Mesenteric fat pad (tissue), 1 donor: Measurements from ENCODE around the gene DIS3L2. TPM values are rescaled to one million over a fixed set of nuclear protein-coding genes. Genes with fewer than 3 reads are reported as not detected.
"Not testable (repeated sequence)": the region's sequence is repeated elsewhere in the genome, so short reads cannot be mapped to it uniquely, and the experiment has no call there.

Experiments
- DNase-seq: peaks from one replicate; pipeline ENCODE4 v3.0.0-alpha.2; 2020; ENCODE audit warnings: low spot score
- total RNA-seq: library from RNA; stranded (reverse); fragmentation: NEBNext Ultra II Directional; extraction: Animal tissue kit (Norgen Biotek cat#: 25700); gene quantifications from one replicate; pipeline ENCODE4 v1.2.1, GENCODE V29; 2021
- donor health status: DM: yes; HTN: yes; CAD: no.

The DIS3L2 gene
- total RNA-seq, 1 donor from 2014 or later = 33.5 TPM

DNA sequence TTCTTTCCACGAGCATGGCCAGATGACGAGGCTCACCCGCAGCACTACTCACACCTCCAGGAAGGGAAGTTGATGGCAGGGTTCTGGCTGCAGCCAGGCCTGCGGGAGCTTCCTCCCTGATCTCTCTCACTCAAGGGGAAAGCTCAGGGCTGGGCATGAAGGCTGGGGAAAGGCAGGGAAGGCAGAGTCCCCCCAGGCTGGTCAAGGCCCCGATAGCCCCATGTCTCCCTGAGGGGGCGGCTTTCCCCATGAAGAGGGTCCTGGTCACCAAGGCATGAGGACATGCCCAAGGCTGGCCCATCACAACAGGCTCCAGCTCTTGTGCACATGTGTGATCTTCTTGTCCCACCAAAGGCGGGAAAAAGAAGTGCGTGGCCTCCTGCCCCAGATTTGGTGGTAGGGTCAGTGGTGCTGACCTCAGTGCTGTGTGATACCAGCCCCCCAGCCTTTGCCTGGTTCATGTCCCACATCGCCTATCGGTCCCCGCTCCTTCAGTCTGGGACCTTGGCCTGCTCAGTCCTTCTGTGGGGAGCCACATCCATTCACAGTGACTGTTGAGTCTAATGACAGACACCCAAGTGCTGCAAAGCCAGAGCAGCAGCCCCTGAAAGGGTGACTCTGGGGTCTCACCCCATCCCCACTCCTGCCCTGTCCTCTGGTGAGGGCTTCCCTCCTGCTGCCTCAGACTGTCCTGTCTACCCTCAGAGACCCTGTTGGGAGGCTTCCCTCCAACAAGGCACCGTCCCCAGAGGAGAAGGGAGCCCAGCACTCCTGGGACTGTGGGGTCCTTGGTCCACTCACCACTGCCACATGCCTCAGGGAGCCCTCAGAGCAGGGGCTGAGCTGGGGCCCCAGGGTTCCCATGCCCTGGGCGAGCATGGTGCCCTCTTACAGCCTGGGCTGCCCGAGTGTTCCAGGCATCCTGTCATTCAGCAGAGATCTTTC lies 367.3 kb downstream of the DIS3L2 start:
- no peak for DNase-seq

DNA sequence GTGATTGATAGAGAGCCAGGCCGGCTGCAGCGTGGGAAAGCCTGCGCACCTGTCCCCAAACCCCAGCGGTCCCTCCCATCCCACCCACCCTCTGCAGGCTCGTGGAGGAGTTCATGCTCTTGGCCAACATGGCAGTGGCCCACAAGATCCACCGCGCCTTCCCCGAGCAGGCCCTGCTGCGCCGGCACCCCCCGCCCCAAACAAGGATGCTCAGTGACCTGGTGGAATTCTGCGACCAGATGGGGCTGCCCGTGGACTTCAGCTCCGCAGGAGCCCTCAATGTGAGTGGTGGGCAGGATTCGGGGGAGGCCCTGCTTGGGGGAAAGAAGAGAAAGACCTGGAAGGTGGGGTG lies 368.2 kb downstream of the DIS3L2 start:
- no peak for DNase-seq

DNA sequence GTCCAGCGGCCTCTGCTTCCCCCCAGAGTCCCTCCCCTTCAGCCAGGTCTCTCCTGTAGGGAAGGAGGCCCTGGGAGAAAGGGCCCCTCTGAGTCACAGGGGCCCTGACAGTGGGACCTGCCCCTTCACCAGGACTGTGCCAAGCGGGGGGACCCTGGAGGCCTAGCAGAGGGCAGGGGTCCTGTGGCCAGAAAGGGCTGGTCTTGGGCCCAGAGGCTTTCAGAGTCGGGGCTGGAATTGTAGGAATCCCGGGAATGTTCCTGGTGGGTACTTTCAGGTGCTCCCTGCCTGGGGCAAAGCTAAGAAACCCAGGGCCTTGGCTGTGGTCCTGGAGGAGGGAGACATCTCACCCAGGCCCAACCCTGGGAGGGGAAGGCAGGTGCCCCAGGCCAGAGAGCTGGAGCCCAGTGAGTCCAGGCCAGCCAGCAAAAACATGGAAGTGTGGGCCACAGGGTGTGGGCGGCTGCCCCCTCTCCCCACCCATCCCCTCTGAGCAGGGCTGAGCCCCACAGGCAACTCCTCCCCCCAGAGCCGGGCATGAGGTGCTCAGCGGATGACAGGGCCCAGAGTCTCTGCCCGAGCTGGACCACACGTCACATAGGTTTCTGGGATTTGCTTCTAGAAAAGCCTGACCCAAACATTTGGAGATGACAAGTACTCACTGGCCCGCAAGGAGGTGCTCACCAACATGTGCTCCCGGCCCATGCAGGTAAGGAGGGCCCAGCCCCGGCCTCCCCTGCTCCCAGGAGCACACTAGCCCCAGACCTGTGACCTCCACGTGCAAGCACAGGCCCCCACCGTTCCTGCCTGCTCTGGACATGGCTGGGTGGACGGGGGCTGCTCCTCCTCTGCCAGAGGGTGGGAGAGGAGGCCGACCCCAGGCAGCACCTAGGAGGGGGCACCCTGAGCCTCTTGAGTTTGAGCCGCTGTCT lies 368.8 kb downstream of the DIS3L2 start:
- DNase-seq = no peak

DNA sequence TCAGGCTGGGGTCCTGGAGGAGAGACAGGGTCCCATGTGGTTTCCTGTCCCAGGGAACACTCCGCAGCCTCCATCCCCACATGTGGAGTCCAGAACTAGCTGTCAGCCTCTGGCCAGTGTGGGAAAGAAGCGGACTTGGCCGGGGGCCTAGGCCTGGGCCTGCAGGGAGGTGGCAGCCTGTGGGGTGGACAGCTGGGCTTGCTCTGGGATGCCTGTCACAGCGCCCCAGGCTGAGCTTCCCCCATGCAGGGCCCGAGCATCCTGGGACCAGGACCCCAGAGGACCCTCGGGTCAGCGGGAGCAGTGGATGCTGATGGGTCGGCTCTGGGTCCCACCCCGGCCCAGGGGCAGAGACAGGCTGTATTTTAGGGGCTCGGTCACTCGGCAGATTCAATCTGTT lies 369.5 kb downstream of the DIS3L2 start:
- not testable (repeated sequence) for DNase-seq

DNA sequence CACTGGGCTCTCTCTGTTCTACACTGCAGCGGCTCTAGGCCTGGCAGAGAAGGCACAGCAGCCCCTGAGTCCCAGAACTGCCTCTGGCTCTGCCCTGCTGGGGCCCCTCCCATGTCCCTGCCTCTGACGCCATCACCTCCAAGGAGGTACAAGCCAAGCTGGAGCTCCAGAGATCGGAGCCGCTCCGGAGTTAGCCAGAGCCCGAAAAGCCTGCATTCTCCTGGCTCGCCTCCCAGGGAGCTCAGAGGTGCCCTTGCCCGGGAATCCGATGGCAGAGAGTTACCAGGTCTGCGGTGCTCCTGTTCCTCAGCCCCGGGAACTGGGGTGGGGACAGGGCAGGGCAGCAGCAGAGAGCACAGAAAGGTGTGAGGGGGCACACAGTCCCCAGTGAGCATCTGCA lies 370.1 kb downstream of the DIS3L2 start:
- DNase-seq = peak; percentile 41

DNA sequence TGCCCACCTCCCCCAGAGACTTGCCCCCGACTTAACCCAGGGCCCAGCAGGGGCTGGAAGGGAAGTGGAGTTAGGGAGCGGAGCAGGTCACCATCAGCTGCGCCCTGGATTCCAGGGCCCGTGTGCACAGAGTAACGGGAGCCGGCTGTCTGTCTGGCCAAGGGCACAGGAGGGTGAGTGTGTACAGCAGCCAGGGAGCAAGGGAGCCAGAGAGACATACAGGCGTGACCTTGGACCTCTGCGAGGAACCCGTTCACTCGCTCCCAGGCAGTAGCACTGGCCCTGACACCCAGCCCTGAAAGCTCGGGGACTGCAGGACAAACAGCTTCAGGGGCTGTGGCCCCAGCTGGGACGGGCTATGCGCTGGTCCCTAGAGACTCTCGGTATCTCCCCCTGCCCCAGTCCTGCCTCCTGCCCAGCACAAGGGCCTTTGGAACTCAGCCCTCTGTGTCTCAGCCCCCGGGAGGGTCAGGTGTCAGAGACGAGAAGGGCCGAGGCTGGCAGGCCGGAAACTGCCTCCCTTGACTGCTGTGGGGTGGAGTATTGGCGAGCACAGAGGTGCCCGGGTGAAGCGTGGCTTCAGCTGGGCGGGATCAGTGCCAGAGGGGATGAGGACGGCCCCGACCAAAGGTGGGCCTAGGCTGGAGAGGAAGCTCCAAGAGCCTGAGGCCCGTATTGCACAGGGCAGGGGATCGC lies 370.9 kb downstream of the DIS3L2 start:
- DNase-seq = peak; percentile 83

DNA sequence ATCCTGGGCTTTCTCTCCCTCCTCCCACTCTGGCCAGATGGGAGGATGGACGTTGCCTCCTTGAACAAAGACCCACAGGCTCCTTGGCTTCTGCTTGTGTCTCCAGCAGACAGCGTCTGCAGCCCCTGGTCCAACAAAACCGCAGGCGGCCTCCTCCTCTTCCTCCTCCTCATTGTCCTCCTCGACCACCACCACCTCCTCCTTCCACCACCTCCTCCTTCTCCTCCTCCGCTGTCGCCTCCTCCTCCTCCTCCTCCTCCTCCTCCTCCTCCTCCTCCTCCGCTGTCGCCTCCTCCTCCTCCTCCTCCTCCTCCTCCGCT lies 371.4 kb downstream of the DIS3L2 start:
- peak; percentile 69 for DNase-seq

DNA sequence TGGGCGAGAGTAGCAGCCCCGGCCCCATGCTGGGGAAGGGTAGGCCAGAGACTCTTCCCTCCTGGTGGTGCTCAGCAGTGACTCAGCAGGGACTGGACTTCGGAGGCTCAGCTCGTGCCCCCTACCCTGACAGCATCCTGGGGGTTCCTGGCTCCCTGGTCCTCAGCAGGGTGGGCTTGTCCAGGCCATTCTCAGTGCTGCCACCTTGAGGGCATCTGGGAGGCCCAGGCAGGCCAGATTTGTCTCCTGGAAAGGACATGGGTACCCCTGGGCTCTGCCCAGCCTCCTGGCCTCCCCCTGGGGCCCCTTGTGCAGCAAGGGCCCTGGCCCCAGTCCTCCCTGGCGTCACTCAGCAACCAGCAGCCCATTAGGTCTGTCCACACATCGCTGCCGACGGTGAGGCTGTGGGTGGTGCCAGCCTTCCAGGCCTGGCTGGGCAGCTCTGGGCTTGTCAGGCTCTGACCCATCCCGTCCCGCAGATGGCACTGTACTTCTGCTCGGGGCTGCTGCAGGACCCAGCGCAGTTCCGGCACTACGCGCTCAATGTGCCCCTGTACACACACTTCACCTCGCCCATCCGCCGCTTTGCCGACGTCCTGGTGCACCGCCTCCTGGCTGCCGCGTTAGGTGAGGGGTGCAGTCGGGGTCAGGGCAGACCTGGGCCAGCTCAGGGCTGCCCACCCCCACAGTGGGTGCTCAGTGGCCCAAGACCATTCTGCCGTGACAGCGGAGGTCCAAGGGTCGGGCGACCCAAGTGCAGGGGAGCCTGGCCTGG lies 372.0 kb downstream of the DIS3L2 start:
- DNase-seq = peak; percentile 76

DNA sequence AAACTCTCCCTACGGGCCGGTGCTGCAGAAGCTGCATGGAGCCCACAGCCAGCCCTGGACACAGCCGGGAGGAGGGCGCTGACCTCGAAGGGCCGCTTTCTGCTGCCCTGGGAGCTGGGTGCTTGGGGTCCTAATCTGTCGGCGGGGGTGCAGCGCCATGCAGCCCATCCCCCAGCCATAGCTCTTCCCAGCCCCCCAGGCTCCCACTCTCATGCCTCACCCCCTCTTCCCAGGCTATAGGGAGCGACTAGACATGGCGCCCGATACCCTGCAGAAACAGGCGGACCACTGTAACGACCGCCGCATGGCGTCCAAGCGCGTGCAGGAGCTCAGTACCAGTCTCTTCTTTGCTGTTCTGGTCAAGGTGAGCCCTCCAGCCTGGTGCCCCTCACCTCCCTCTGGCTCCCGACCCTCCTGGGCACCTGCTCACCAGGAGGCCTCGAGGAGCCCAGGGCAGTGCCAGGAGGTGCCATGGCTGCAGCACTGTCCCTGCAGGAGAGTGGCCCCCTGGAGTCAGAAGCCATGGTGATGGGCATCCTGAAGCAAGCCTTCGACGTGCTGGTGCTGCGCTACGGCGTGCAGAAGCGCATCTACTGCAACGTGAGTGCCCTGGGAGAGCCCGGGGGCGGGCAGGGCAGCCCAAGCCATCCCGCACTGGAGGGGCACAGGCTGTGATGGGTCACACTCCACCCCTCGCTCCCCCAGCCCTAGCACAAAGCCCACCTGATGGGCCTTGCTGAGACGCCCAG lies 372.8 kb downstream of the DIS3L2 start:
- peak; percentile 35 for DNase-seq

DNA sequence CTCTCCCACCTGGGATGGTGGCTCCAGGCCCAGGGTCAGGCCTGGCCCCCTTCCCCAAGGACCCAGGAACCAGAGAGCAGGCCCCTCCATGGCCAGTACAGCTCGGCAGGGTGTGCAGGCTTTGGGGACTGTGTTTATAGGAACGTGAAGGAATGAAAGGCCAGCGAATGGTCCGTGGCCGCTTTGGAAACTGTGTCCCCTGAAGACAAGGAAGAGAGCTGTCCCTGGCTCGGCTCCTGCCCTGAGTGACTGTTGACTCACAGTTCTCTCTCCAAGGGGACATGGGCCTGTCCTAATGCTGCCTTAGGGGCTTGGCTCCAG lies 373.3 kb downstream of the DIS3L2 start:
- DNase-seq = peak; percentile 82

DNA sequence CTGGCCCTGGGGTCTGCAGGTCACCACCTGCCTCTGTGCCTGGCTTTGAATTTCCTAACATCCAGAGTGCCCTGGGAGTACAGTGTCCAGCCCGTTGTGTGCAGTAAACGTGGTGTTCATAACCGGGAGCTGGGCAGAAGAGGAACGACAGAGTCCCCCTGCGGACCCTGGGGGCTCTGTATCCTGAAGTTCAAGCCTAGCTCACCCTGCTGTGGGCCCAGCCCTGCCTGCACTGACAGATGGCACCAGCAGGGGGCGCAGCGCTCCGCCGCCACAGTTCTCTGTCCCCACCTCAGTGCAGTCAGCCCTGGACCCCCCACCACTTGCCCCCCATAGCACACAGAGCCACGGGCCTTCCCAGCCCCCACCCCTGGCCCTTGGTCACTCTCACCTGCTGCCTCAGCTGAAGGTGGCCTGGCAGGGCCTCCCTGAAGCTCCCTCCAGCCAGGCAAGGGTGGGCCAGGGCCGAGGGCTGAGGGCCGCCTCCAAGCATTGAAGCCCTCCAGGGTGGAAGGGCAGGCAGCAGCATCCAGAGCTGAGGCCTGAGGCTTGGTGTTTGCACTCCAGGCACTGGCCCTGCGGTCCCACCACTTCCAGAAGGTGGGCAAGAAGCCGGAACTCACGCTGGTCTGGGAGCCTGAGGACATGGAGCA lies 373.8 kb downstream of the DIS3L2 start:
- peak; percentile 87 for DNase-seq

DNA sequence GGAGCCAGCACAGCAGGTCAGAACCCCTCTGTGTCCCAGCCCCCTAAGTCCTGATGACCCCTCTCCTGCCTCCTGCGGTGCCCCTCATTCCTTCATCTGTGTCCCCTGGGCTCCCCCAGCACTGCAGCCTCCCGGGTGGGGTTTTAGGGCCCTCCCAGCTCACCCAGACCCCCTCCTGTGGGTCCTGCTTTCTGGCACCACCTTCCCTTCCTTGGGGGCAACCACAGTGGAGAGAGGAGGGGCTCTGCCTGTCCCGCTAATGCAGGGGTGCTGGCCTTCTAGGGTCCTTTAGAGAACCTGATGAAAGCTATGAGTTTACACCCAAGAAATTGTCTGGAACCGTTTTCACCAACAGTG lies 374.3 kb downstream of the DIS3L2 start:
- DNase-seq = no peak

DNA sequence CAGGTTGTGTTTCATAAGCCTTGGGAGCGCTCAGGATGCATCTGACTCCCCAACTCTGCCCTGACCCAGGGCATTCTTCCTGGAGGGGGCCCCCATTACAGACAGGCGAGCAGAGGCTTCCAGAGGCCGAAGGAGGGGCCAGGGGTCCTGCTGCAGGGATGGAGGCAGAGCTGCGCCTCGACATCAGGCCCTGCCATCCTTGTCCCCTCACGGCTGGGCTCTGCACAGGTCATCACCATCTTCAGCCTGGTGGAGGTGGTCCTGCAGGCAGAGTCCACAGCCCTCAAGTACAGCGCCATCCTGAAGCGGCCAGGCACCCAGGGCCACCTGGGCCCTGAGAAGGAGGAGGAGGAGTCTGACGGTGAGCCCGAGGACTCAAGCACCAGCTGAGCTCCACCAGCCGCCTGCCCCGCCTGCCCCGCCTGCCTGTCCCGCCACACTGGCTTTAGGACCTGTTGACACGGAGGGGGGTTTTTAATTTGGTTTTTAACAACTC lies 374.8 kb downstream of the DIS3L2 start:
- peak; percentile 82 for DNase-seq

DNA sequence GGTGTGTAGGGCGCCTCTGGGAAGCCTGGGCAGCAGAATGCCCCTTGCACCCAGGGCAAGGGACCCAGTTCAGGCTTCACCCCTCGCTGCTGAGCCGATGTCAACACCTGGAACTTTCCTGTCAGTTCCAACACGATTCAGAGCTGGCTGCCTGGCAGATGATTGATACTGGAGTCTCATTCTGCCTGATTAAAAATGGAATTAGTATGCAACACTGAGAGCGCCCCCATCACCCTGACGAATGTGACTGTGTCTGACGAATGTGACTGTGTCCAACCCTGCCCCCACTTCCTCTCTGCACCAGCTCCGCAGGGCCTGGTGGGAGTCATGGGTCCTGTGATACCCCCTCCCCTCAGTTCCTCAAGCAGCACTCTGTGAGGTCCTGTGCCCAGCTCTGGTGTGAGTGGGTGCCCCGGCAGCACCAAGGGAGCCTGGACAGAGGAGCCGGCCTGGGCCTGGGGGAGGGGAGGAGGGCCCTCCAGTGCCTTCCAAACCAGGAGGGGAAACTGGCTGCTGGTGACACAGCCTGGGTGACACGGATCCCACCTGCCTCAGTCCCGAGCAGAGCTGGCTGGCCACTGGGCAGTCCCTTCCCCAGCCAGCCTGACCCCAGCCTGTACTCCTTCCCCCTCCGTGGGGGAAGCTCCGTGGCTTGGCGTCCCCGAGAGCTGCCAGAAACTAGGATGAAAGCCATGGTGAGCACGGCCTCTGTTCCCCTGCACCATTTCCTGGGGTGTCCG lies 375.6 kb downstream of the DIS3L2 start:
- peak; percentile 74 for DNase-seq

DNA sequence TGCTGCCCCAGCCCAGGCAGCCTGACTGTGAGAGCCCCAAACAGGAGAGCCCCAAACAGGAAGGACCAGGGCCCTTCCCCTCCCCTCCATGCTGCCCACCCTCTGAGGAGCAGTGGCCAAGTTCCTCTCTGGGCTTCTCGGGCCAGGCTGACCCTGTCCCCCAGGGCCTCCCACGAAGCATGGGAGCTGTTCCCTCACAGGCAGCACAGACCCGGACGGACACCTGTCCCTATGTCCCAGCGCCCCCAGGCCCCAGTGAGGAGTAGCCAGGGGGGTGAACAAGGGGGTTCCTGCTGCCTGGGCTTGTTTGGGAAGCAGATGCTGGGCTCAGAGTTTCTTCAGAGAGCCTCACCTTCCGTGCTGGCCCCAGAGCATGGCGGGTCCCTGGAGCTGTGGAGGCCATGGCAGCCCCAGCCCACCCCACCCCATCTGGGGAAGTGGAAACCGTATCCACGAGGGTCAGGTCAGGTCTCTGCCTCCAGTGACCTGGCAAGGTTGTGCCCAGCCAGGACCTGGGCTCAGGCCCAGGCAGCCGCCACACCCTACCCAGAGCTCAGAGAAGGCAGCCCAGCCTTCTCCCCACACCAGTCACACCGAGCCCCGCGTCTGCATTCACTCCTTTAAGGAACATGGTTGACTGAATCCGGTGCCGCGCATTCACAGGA lies 376.7 kb downstream of the DIS3L2 start:
- peak; percentile 35 for DNase-seq

DNA sequence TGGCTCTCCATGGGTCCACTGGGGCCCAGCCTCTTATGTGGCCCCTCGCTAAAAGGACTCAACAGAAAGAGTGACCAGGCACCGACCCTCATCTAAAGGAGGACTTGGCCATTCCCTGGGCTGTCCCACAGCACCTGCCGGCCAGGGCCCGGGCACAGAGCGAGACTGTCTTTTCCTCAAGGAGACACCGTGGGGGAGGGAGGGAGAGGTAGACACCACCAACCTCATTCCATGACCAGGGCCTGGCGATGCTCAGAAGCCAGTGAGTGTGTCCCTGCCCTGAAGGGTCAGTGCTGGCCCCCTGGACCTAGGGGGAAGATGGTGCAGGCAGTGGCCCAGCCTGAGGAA lies 377.2 kb downstream of the DIS3L2 start:
- DNase-seq = peak; percentile 88

DNA sequence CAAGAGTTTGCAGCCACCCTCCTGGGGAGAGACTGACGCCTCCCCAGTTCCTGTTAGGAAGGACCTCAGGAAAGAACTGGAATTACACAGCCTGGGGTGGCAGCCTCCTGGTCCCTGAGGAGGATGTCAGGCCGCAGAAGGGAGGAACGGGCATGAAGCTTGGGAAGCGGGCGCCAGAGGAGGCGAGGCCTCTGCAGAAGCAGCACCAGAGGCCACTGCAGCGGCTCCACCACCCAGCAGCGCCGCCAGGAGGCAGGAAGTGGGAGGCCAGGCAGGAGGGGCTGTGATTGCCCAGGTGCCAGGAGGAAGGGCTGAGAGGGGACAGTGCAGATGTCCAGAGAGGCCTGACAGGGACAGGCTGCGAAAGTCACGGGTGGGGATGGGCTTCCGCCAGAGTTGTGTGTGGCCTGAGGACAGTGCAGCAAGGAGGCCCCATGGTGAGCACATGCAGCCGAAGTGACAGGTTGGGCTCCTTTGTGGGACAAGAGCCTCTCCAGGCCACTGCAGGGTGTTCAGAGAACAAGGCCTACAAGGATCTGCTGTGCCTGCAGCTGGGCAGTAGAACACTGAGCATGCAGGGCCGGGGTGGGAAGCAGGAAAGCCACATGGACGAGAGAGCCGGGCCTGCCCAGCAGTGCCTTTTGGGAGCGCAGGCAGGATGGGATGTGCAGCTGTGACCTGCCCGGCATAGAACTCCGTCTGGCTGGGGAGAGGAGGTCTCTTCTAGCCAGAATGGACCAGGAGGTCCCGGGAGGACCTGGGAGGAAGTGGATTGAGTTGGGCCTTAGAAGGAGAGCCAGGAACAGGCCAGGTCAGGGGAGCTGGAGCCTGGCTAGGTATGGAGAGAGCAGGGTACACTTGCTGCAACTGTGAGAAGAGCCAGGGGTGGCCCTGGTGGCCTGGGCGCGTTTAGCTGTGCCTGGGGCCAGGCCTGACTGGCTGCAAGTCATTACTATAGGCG lies 377.9 kb downstream of the DIS3L2 start:
- no peak for DNase-seq
